Loucy (cell line): ENCODE results near the gene SPNS3.

Experiments
- CTCF ChIP-seq: fragments of 200-600 bp; sonication (generic); conservative IDR thresholded peaks from 2 replicates; pipeline ENCODE4 v1.5.1; 2014; ENCODE audit warnings: mild to moderate bottlenecking, antibody characterized with exemption, low read length
- EZH2phosphoT487 ChIP-seq: fragments of 200-600 bp; IDR thresholded peaks from 2 replicates; pipeline ENCODE4 v1.6.1; 2018; ENCODE audit warnings: antibody characterized with exemption, mild to moderate bottlenecking, moderate library complexity, borderline replicate concordance

GRCh38 chr17:4386406-4386805 is 47.3 kb upstream of the SPNS3 start:
- no peak for TF ChIP-seq CTCF
- TF ChIP-seq EZH2phosphoT487 = no peak
